ENCODE results near the gene RPRD1B.

Gene RPRD1B

DNA sequence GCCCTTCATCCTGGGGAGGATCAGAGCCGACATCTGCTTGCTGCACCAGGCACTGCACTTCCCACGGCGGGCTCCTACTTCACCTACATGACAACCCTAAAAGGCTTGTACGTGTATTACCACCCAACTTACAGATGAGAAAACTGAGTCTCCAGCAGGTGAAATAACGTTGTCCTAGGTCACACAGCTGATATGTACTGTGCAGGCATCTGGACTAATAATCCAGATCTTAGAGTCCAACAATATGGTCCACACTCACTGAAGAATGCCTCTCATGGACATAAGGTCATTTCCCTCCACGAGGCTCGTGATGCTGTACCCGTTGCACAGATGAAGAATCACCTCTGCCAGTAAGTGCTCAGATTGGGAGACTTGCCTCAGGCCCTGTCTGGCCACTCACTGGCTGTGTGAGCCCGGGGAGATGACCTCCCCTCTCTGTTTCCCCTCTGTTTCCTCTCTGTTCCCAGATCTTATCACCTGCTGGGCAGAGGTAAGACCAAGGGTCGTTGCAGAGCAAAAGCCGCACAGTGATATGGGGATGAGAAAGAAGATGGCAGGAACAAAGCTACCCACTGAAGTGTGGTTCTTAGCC is 99.5 kb downstream of the RPRD1B start:
- Histone ChIP-seq H3K4me3 (ENCODE audit: low read depth in 1 of 2, low read length in 2 of 2) (no peak overlapping the region), H3K9me3 (ENCODE audit: control insufficient read depth in 1 of 2, low read length in 2 of 2) (no peaks in the 10 kb centered on the region), H3K4me1 (ENCODE audit: control insufficient read depth in 1 of 2, insufficient read depth in 2 of 2, low read length in 2 of 2) (no peaks in the 10 kb centered on the region), H3K27me3 (ENCODE audit: control insufficient read depth in 1 of 2, insufficient read depth in 2 of 2, low read length in 2 of 2) (no peaks in the 10 kb centered on the region), H3K36me3 (ENCODE audit: control insufficient read depth in 1 of 2, insufficient read depth in 2 of 2, low read length in 2 of 2) (peaks cover 10 to 13% of the 10 kb centered on the region in 2 donors), H3K27ac (ENCODE audit: low read depth, low read length) (no peak overlapping the region), H3K9ac (ENCODE audit: low read depth in 1 of 2, low read length in 2 of 2) (no peak overlapping the region)

DNA sequence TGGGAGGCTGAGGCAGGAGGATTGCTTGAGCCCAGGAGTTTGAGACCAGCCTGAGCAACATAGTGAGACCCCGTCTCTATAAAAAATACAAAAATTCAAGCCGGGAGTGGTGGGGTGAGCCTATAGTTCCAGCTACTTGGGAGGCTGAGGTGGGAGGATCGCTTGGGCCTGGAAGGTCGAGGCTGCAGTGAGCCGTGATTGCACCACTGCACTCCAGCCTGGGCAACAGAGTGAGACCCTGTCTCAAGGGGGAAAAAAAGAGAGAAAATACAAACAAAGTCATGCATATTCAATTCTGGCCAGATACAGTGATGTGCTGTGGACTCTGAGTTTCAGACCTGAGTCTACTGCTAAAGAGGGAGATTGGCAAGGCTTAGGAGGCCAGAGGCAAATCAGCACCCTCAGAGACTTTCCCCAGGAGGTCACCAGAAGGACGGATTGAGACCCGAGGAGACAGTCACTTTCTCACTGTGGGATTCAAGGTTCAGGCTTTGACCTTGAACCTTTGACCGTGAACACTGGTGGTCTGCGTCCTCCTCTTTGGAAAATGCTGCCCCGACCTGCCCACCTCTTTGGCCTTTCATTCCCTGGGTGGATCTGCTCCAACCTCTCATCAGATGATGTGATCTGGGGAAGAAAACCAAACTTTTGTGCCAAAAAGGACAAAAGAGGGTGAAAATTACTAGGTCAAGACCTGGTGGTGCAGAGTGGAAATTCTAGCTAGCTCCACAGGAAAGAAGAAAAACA is 100.3 kb downstream of the RPRD1B start:
- Histone ChIP-seq H3K27ac (ENCODE audit: low read depth, low read length) (no peak overlapping the region), H3K27me3 (ENCODE audit: control insufficient read depth in 1 of 2, insufficient read depth in 2 of 2, low read length in 2 of 2) (no peaks in the 10 kb centered on the region), H3K9ac (ENCODE audit: low read depth in 1 of 2, low read length in 2 of 2) (no peak overlapping the region), H3K36me3 (ENCODE audit: control insufficient read depth in 1 of 2, insufficient read depth in 2 of 2, low read length in 2 of 2) (peaks cover 12 to 13% of the 10 kb centered on the region in 2 donors), H3K4me3 (ENCODE audit: low read depth in 1 of 2, low read length in 2 of 2) (no peak overlapping the region), H3K4me1 (ENCODE audit: control insufficient read depth in 1 of 2, insufficient read depth in 2 of 2, low read length in 2 of 2) (no peaks in the 10 kb centered on the region), H3K9me3 (ENCODE audit: control insufficient read depth in 1 of 2, low read length in 2 of 2) (no peaks in the 10 kb centered on the region)

DNA sequence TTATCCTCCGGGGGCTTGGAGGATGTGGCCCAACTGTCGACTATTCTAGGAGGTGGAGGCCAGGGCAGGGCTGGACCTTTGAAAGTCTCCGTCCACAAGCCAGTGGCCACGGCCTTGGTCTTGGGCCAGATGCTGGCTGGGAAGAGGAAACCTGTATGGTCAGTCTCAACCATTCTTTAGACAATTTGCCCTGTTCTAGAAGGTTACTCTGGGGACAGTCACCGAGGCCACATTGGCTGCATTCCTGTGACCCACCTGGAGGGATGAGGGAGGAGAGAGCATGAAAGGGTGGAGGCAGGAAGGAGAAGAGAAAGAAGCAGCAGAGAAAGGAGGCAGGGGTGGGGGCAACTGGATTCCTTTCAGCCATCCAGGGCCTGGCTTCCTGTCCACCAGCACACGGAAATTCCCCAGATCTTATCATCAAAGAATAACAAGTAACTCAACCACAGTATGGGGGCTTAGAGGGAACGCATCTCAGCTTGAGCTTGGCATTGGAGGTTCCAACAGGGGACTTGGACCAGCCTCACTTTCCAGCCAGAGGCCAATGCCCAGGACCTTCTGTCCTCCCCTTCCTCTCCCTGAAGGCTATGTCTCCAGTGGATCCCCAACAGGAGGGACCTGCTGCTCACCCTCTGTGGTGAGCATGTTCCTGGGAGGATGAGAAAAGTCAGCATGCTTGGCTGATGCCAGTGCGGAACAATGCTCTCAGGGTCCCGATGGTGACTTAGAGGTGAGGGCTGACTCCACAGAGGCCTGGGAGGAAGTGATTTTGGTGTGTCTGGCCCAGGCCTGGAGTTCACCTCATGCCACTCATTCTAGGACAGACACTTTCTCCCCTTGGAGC is 101.1 kb downstream of the RPRD1B start:
- H3K27ac ChIP-seq (ENCODE audit: low read depth, low read length), result no peak overlapping the region
- no peaks in the 10 kb centered on the region for H3K4me1 ChIP-seq (ENCODE audit: control insufficient read depth in 1 of 2, insufficient read depth in 2 of 2, low read length in 2 of 2)
- no peaks in the 10 kb centered on the region for H3K9me3 ChIP-seq (ENCODE audit: control insufficient read depth in 1 of 2, low read length in 2 of 2)
- H3K36me3 ChIP-seq (ENCODE audit: control insufficient read depth in 1 of 2, insufficient read depth in 2 of 2, low read length in 2 of 2), result peaks cover 14 to 20% of the 10 kb centered on the region in 2 donors
- H3K27me3 ChIP-seq (ENCODE audit: control insufficient read depth in 1 of 2, insufficient read depth in 2 of 2, low read length in 2 of 2), result no peaks in the 10 kb centered on the region
- no peak overlapping the region for H3K4me3 ChIP-seq (ENCODE audit: low read depth in 1 of 2, low read length in 2 of 2)
- no peak overlapping the region for H3K9ac ChIP-seq (ENCODE audit: low read depth in 1 of 2, low read length in 2 of 2)

DNA sequence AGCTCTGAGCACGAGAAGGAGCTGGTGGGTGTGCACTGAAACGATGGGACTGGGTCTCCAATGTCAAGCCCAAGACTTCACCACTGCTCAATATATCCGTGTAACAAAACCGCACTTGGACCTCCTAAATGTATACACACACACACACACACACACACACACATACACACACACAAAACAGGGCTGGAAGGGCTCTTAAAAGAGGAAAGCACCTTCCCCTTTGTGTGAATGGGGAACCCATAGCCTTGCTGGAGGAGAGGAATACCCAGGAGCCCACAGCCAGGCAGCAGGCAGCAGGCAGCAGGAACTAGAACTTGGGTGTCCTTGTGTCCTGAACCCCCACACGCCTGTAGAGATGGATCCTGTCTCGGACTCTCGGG is 101.7 kb downstream of the RPRD1B start:
- Histone ChIP-seq H3K27me3 (ENCODE audit: control insufficient read depth in 1 of 2, insufficient read depth in 2 of 2, low read length in 2 of 2) (no peaks in the 10 kb centered on the region), H3K27ac (ENCODE audit: low read depth, low read length) (no peak overlapping the region), H3K4me1 (ENCODE audit: control insufficient read depth in 1 of 2, insufficient read depth in 2 of 2, low read length in 2 of 2) (peaks cover 4 to 5% of the 10 kb centered on the region in 2 donors), H3K36me3 (ENCODE audit: control insufficient read depth in 1 of 2, insufficient read depth in 2 of 2, low read length in 2 of 2) (peaks cover 12 to 20% of the 10 kb centered on the region in 2 donors), H3K9ac (ENCODE audit: low read depth in 1 of 2, low read length in 2 of 2) (no peak overlapping the region), H3K4me3 (ENCODE audit: low read depth in 1 of 2, low read length in 2 of 2) (no peak overlapping the region), H3K9me3 (ENCODE audit: control insufficient read depth in 1 of 2, low read length in 2 of 2) (no peaks in the 10 kb centered on the region)

DNA sequence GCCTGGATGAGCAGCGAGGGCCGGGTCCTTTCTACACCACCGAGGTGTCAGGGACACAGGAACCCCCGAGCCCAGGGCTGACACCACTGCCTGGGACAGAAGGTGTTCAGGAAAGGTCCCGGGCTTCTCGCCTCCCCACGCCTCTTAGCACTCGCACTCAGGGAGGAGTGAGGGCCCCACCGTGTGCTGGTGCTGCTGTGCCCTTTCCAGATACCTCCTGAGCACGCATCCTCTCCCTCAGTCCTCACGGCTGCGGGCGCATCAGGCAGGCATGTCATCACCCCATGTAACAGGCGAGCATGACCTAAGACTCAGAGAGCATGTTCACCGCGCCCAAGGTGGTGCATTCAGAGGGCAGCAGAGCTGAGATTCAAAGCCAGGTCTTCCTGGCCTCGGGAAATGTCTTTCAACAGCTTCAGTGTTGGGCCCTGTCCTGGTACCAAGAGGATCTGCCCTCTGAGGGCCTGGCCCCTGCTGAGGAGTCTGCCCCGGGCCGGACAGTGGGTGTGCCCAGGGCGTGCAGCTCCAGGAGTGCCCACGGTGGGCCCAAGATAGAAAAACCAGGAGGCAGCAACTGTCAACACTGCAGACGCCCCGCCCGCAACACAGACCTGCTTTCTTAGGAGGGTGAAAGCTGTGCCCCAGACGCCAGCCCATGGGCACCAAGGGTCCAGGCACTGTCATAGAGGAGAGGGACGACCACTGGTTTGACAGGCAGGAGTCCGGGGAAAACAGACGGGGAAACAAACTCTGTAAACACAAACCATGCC is 102.3 kb downstream of the RPRD1B start:
- no peak overlapping the region for H3K27ac ChIP-seq (ENCODE audit: low read depth, low read length)
- H3K4me1 ChIP-seq (ENCODE audit: control insufficient read depth in 1 of 2, insufficient read depth in 2 of 2, low read length in 2 of 2), result peaks cover 7 to 10% of the 10 kb centered on the region in 2 donors
- peaks cover 8 to 20% of the 10 kb centered on the region in 2 donors for H3K36me3 ChIP-seq (ENCODE audit: control insufficient read depth in 1 of 2, insufficient read depth in 2 of 2, low read length in 2 of 2)
- no peak overlapping the region for H3K9ac ChIP-seq (ENCODE audit: low read depth in 1 of 2, low read length in 2 of 2)
- no peaks in the 10 kb centered on the region for H3K27me3 ChIP-seq (ENCODE audit: control insufficient read depth in 1 of 2, insufficient read depth in 2 of 2, low read length in 2 of 2)
- H3K9me3 ChIP-seq (ENCODE audit: control insufficient read depth in 1 of 2, low read length in 2 of 2), result no peaks in the 10 kb centered on the region
- no peak overlapping the region for H3K4me3 ChIP-seq (ENCODE audit: low read depth in 1 of 2, low read length in 2 of 2)

DNA sequence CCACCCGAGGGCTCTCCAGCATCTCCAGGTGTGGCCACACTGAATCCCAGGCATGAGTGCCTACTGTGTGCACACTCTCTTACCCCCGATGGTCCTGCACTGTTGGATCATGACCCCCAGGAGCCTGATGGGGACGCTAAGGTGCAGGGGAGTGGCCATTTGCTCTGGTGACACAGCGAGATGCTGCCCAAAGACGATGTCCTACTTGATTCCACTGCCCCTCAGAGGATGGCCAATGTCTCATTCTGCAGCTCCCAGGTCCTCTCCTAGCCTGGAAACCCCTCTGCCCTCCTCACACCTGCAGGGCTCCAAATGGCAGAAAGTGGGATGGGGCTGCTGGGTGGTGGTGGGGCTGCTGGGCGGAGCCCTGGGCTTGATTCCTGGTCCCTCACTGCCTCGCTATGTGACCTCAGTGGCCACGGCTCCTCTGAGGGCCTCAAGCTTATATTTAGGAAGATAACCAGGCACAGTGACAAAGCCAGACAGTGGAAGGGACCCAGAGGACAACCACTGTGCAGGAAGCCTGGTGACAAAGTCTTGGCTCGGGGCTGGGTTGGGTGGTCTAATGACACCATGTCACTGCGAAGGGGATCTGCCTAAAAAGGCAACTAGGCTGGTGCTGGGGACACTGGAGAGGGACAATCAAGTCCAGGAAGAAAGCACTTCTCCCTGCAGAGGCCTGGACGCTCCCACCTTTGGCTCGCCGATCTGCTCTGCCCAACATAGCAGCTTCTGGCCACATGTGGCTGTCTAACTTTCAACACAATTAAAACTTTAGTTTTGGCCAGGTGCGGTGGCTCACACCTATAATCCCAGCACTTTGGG is 103.1 kb downstream of the RPRD1B start:
- H3K9me3 ChIP-seq (ENCODE audit: control insufficient read depth in 1 of 2, low read length in 2 of 2), result no peaks in the 10 kb centered on the region
- H3K27ac ChIP-seq (ENCODE audit: low read depth, low read length), result no peak overlapping the region
- H3K27me3 ChIP-seq (ENCODE audit: control insufficient read depth in 1 of 2, insufficient read depth in 2 of 2, low read length in 2 of 2), result no peaks in the 10 kb centered on the region
- no peak overlapping the region for H3K9ac ChIP-seq (ENCODE audit: low read depth in 1 of 2, low read length in 2 of 2)
- peaks cover 8 to 20% of the 10 kb centered on the region in 2 donors for H3K36me3 ChIP-seq (ENCODE audit: control insufficient read depth in 1 of 2, insufficient read depth in 2 of 2, low read length in 2 of 2)
- H3K4me1 ChIP-seq (ENCODE audit: control insufficient read depth in 1 of 2, insufficient read depth in 2 of 2, low read length in 2 of 2), result peaks cover 7 to 14% of the 10 kb centered on the region in 2 donors
- no peak overlapping the region for H3K4me3 ChIP-seq (ENCODE audit: low read depth in 1 of 2, low read length in 2 of 2)

DNA sequence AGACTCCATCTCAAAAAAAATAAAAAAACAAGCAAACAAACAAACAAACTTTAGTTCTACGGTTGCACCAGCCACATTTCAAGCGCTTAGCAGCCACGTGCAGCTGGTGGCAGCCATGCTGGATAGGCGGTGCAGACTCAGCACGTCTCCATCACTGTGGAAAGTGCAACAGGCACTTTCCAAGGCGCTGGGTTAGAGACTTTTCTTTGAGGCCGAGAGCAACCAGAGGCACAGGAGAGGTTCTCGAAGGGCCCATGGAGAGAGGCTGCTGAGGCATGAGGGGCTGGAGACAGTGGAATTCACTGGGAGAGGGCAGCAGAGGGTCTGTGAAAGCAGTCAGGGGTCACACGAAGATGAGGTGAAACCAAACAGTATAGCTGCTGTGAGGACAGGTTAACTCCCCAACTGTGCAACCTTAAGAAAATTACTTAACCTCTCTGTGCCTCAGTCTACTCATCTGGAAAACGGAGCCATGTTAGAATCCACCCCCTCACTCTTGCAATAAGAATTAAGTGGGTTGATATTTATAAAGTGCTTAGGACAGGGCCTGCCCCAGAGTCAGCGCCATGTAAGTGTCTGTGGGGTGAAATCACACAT is 104.0 kb downstream of the RPRD1B start:
- Histone ChIP-seq H3K9me3 (ENCODE audit: control insufficient read depth in 1 of 2, low read length in 2 of 2) (no peaks in the 10 kb centered on the region), H3K27ac (ENCODE audit: low read depth, low read length) (no peak overlapping the region), H3K36me3 (ENCODE audit: control insufficient read depth in 1 of 2, insufficient read depth in 2 of 2, low read length in 2 of 2) (peaks cover 8 to 20% of the 10 kb centered on the region in 2 donors), H3K27me3 (ENCODE audit: control insufficient read depth in 1 of 2, insufficient read depth in 2 of 2, low read length in 2 of 2) (no peaks in the 10 kb centered on the region), H3K9ac (ENCODE audit: low read depth in 1 of 2, low read length in 2 of 2) (no peak overlapping the region), H3K4me3 (ENCODE audit: low read depth in 1 of 2, low read length in 2 of 2) (no peak overlapping the region), H3K4me1 (ENCODE audit: control insufficient read depth in 1 of 2, insufficient read depth in 2 of 2, low read length in 2 of 2) (peaks cover 15% of the 10 kb centered on the region in 2 donors)

DNA sequence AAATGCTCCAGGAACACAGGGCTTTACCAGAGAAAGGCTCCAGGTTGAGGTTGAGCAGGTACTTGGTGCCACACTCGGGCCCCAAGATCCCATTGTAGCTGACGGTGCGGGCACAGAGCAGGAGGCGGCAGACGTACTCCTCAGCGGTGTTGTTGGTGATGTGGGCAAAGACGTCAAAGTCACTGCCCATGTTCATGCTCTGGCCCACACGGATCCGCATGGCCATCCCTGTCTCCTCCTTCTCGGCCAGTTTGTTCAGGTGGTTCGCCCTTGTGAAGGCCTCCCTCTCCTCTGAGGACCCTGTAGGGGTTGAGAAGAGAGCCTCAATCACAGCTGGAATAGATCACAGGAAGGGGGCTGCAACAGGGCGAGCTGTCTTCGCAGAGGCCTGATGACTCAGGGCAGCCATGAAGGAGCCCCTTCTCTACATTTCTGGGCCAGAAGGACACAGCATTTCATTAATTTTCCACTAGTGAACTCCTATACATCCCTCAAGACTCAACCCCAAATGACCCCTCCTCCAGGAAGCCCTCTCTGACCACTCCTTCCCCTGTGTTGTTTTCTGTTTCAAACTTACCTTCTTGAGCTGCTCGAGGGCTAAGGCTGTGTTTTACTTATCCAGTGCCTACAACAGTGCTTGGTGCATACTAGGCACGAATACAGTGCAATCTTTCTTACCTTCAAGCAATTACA is 104.7 kb downstream of the RPRD1B start:
- Histone ChIP-seq H3K9ac (ENCODE audit: low read depth in 1 of 2, low read length in 2 of 2) (no peak overlapping the region), H3K4me3 (ENCODE audit: low read depth in 1 of 2, low read length in 2 of 2) (no peak overlapping the region), H3K36me3 (ENCODE audit: control insufficient read depth in 1 of 2, insufficient read depth in 2 of 2, low read length in 2 of 2) (peaks cover 8 to 20% of the 10 kb centered on the region in 2 donors), H3K4me1 (ENCODE audit: control insufficient read depth in 1 of 2, insufficient read depth in 2 of 2, low read length in 2 of 2) (peaks cover 22% of the 10 kb centered on the region in 2 donors), H3K9me3 (ENCODE audit: control insufficient read depth in 1 of 2, low read length in 2 of 2) (no peaks in the 10 kb centered on the region), H3K27me3 (ENCODE audit: control insufficient read depth in 1 of 2, insufficient read depth in 2 of 2, low read length in 2 of 2) (no peaks in the 10 kb centered on the region), H3K27ac (ENCODE audit: low read depth, low read length) (no peak overlapping the region)

Data from duodenal mucosa (tissue), 2 donors.